HG03565 (cell line): ENCODE measurements around the gene ZNF593OS.

Source experiments
- ATAC-seq: cut with Tn5 transposase; IDR thresholded peaks from one replicate; pipeline ENCODE4 v1.9.1; 2021; ENCODE audit warnings: mild to moderate bottlenecking, moderate library complexity; ENCODE audit not compliant: unreplicated experiment

ZNF593OS gene

GRCh38 chr1:26160527-26161414, 10.9 kb downstream of the ZNF593OS start:
- no peak for ATAC-seq

- no peak for ATAC-seq
Measured at GRCh38 chr1:26159743-26160039, 11.9 kb downstream of the ZNF593OS start.

DNA sequence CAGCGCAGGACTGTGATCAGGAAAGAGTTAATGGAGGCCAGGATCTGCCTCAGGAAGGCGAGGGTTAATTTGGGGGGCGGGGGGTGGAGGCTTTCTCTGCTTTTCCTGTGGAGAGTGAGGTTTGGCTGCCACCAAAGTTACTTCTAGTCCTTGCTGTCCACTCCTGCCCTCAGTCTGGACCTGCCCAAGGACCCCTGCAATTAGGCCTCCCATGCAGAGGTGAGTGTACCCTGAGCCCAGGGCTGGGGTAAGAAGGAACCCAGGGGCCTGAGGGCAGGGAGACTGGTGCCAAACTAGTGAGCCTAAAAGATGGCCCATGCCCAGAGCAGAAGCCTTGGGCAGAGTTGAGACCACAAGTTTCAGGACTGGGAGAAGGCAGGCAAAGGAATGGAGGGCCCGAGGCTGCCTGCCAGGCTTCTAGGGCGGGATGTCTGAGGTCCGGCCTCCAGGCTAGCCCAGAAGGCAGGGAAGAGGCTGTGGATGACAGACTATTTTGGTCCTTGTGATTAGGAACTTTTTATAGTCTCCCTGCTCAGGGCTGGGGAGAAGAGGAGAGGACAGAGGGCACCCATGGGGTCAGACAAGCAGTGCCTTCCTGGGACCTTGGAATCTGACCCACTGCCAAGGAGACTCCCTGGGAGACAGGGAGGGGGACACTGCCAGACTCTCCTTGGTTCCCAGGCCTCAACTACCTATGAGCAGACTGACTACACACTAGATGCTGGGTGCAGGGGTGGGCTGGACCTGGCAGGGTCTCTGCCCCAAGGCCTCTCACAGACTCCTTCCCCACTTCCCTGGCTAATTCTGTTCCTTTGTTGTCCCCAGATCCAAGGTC, 12.5 kb downstream of the ZNF593OS start, which contains the start of gene FAM110D:
TSS of gene FAM110D (plus strand) at position 172 of the 835 bp plus-strand sequence. CDS start 2,213 bp downstream, outside the sequence.
- no peak for ATAC-seq

GRCh38 chr1:26158271-26158907, 13.2 kb downstream of the ZNF593OS start:
- ATAC-seq: no peak

GRCh38 chr1:26156285-26157038, 15.2 kb downstream of the ZNF593OS start:
- ATAC-seq: no peak

DNA sequence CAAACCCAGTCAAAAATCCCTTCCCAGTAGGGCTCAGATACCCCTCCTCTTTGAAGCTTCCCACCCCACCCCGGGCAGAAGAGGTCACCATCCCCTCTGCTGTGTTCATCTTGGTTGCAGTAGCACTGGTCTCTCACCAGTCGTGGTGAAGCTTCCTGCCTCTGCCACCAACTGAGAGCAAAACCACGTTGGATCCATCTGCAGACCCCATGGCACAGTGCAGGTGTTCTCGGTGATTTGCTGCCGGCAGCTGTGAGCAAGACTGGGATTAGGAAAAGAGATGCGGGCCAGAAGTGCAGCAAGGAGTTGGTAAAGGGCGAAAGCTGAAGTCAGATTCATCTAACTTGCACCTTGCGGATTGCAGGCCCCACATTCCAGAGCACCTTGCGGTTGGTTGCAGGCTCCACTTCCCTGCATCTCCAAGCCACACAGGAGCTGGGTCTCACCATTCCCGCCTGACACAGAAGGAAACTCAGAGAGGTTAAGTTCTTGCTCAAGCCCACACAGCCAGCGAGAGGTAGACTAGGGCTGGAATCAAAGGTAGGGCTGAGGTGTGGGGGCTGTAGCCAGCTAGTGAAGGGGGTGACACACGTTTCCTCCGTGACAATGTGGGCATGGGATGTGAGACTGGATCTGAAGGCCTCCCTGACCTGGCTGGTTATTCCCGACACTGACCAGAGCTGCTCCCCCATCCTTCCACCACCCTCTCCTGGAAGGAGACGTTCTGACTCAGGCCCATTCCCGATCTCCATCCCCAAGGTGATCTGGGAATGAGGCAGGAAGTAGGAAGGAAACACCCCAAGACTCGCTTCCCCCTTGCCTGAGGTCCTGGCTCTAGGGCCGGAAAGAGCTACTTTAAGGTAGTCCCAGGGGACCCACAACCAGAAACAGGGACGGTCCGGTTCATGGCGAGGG, 16.0 kb downstream of the ZNF593OS start:
- no peak for ATAC-seq

- ATAC-seq: no peak
Measured at GRCh38 chr1:26154750-26155149, 16.9 kb downstream of the ZNF593OS start.

GRCh38 chr1:26153966-26154532, 17.6 kb downstream of the ZNF593OS start:
- no peak for ATAC-seq

DNA sequence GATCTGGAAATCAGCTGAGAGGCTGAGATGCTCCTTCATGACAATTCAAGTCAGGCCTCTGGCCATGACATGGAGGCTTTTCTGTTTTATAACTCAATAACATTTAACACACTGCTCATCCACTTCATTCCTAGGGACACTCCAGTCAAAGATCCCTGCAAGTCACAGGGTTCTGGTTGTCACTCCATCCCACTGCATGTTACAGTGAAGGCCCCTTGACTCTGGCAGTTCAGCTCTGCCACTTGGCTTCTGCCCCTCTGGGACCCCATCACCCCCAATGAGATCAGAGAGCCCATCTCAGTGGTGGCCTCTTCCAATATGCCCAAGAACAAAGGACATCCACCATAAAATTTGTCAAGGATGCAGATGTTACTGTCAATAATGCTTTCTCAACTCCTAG, 22.7 kb downstream of the ZNF593OS start:
- ATAC-seq: no peak

- ATAC-seq: no peak
Measured at GRCh38 chr1:26145960-26146294, 25.7 kb downstream of the ZNF593OS start.

- ATAC-seq: no peak
Measured at GRCh38 chr1:26145041-26145959, 26.3 kb downstream of the ZNF593OS start.

DNA sequence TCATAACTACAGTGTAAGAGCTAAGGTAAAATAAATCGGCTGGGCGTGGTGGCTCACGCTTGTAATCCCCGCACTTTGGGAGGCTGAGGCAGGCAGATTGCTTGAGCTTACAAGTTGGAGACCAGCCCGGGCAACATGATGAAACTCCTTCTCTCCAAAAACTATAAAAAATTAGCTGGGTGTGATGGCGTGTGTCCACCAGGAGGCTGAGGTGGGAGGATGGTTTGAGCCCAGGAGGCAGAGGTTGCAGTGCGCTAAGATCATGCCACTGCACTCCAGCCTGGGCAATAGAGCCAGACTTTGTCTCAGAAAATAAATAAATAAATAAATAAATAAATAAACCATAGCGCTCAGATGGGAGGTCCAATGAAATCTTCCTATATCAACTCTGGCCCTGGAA, 29.5 kb downstream of the ZNF593OS start:
- ATAC-seq: no peak

DNA sequence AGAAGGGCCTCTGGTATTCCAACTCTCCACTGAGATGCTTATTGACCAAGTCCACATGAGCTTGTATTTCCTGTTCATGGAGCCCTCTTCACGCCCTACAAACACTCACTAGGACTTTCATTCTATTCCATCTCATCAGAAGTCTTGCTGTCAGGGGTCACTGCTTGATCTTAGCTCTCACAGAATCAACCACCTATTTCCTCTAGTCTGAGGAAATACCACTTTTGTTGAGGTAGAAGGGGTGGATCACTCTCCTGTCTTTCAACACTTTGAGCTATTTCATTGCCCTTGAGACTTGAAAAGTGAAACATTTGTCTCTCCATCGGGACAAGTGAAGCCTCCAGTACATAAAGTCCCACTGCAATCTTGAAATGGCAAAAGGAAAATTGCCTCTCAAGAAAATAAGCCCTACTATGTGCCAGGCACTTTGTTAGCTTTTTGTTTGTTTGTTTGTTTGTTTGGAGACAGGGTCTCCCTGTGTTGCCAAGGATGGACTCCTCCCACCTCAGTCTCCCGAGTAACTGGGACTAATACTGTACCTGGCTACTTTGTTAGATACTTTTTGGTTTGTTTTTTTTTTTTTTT, 32.6 kb downstream of the ZNF593OS start:
- ATAC-seq: no peak

DNA sequence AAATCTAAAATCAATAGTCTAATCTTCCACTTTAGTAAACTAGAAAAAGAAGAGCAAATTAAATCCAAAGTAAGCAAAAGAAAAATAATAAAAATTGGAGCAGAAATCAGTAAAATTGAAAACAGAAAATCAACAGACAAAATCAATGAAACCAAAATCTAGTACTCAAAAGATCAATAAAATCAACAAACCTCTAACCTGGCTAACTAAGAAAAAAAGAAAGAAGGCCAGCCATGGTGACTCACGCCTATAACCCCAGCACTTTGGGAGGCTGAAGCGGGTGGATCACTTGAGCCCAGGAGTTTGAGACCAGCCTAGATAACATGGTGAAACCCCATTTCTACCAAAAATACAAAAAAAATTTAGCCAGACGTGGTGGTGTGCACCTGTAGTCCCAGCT, 37.2 kb downstream of the ZNF593OS start:
- no peak for ATAC-seq

DNA sequence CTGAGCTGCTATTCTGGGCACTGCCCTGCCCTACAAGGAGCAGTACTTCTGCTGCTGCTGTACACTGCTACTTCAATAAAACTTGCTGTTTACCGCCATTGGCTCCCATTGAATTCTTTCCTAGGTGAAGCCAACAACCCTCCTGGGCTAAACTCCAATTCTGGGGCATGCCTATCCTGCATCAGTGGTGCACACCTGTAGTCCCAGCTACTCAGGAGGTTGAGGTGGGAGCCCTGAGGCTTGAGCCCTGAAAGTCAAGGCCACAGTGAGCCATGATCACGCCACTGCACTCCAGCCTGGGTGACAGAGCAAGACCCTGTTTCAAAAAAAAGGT, 38.8 kb downstream of the ZNF593OS start:
- ATAC-seq: no peak

DNA sequence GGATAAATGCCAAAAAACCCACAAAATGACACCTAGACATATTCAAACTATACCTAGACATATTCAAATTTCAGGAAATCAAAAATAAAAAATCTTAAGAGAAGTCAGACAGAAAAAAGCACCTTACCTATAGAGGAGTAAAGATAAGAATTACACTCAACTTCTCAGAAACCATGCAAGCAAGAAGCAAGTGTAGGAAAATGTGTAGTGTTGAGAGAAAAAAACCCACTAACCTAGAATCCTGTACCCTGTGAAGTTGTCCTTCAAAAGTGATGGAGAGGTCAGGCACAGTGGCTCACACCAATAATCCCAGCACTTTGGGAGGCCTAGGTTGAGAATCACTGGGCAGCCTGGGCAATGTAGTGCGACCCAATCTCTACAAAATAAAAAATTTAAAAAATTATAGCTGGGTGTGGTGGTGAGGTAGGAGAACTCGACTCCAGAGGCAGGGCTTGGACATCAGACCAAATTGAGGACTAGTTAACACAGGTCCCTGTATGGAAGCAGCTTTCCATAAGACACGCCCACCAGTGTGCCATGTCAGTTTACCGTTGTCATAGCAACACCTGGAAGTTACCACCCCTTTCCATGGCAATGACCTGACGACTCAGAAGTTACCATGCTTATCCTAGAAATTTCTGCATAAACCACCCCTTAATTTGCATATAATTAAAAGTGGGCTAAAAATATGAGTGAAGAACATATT, 39.4 kb downstream of the ZNF593OS start:
- no peak for ATAC-seq

GRCh38 chr1:26130695-26131094, 40.9 kb downstream of the ZNF593OS start:
- ATAC-seq: no peak

DNA sequence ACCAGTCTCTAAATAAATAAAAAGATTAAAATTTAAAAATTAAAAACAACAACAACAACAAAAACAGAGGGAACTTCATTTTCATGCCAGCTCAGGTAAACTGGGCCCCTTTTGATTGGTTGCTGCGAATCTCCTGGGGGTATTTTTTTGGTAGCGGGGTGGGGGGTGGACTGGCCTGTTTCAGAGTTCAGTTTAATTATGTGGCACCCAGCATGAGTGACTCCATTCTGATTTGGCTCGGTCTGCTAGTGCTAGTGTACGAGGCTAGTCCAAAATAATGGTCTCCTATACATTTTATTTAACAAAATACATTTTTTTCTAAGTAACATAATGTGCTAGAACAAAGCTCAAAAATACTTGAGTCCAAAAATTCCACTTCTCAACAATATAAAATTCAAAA, 41.9 kb downstream of the ZNF593OS start:
- ATAC-seq: no peak
